IPS DF 4.7 (cell line): ENCODE measurements around the gene GPR15LG.
"Not testable (repeated sequence)": the region's sequence is repeated elsewhere in the genome, so short reads cannot be mapped to it uniquely, and the experiment has no call there.

ENCODE experiments used
- DNase-seq: peaks from one replicate; pipeline ENCODE4 v3.0.0-alpha.2; 2013; ENCODE audit warnings: low spot score; ENCODE audit errors: extremely low read depth

Gene GPR15LG

GRCh38 chr10:84173501-84173929, at the start of gene GPR15LG:
GPR15LG (plus strand) TSS chr10:84173801; CDS start chr10:84173852, 51 bp downstream.
- no peak for DNase-seq

DNA sequence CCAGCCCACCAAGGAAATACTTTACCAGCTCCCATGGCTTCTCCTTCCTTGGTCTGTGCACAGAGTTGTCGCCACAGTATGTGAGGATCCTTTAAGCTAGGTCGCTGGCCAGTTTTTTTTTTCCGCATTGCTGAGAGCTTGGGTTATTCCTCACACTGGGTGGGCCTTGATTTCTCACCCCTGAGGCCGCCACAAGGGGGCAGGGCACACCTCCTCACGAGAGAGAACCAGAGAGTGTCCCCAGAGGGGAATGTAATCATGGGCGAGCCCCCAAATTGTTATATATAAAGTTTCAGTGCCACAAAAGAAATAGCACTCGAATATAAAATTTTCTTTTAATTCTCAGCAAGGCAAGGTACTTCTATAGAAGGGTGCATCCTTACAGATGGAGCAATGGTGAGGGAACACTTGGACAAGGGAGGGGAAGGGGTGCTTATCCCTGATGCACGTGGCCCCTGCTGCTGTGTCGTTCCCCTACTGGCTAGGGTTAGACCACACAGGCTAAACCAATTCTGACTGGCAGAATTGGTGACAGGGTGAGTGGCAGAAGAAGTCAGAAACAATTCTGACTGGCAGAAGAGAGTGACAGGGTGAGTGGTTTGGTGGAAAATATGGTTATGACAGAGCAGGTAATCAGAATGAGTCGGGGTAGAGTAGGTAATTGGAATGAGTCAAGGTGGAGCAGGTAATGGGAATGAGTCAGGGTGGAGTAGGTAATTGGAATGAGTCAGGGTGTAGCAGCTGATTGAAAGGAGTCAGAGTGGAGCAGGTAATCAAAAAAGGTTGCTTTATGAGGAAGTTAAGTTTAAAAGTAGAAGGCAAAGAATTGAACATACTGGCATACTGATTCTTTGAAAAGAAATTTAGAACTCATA, 47.5 kb upstream of the GPR15LG start:
- not testable (repeated sequence) for DNase-seq

DNA sequence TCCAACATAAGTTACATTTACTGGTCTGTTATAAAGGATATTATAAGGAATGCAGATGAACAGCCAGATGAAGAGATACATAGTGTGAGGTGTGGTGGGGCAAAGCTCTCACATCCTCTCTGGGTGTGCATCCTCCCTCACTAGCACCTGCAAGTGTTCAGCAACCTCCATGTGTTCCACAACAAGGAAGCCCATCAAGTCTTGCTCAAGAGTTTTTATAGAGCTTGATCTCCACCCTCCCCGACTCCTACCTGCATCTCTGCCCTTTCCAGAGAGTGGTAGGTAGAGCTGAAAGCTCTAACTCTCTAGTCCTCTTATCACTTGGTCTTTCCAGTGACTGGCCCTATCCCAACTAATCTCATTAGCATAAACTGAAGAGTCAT, 46.8 kb upstream of the GPR15LG start:
- DNase-seq = no peak

DNA sequence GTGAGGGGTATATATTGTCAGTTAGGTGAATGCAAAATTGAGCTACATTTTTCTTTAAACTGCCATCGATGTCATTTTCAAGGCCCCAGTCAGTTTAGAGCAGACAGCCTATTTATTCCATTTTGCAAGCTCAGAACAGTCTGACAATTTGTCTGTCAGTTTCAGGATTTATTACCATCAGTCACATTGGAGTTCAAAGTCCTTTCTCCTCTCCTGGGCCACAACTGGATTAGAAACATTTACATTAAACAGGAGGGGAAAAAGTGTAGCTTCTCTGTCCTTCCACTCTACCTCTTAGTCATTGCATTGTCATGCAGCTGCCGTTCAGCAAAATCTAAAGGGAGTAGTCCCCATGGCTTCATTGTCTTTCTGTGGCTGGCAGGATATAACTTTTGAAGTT, 37.8 kb upstream of the GPR15LG start:
- no peak for DNase-seq

- DNase-seq = no peak
These were observed 35.8 kb upstream of the GPR15LG start for GRCh38 chr10:84137811-84138210.

GRCh38 chr10:84138478-84139125, 35.0 kb upstream of the GPR15LG start:
- DNase-seq = no peak

DNA sequence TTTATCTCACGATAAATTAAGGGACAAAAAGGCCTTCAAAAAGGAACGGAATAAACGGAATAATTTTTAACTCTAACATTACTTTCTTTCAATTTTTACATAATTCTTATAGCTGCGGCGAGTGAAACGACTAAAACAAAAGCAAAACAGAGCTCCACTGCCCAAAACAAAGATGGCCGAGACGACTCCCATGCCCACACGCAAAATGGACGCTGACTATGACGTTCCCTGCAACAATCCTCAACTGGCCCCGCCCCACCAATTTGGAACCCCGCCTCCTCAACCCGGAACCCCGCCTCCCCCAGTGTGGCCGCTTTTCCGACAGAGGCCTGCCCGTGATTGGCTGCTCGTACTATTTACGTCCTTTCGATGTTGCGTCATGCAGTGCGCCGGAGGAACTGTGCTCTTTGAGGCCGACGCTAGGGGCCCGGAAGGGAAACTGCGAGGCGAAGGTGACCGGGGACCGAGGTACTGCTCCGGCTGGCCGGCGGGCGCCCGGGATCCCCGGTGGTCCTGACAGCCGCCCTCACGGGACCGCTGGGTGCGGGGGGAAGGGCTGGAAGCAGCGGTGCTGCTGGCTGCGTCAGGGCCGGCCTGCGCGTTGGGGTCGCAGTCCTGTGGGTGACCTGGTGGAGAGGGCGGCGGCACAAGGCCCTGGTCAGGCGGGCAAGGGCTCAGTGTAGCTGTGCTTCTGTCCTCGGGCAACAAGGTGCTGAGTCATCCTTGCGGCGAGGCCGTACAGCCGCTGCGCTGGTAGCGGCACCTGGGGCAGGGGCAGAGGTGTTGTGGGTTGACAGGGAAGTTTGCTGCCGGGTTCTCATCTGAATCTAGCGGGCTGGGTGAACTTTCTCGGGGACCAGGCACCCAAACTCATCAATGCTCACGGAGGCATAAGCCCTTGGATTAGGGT, 34.2 kb upstream of the GPR15LG start, which contains the start of gene GHITM:
GHITM (plus strand) TSS at position 384 of the 910 bp plus-strand sequence. CDS start 1,992 bp downstream, outside the sequence.
- DNase-seq = peak; percentile 85

GRCh38 chr10:84140036-84140379, 33.6 kb upstream of the GPR15LG start:
- no peak for DNase-seq

DNA sequence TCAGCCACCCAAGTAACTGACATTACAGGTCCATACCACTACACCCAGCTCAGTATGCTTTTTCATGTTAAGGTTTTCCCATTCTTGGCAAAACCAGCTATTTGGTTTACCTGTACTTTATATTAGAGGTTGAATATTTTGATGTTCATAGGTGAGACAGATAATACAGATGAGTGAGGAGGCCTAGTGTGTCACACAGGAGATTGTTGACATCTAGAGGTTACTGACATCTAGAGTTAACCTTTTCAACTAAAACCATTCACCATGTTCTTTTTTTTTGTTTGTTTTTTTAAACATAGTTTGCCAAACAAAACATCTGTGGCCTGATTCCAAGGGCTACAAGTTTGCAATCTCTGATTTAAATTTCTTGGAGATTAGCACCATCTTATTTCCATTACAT, 26.3 kb upstream of the GPR15LG start:
- no peak for DNase-seq

DNA sequence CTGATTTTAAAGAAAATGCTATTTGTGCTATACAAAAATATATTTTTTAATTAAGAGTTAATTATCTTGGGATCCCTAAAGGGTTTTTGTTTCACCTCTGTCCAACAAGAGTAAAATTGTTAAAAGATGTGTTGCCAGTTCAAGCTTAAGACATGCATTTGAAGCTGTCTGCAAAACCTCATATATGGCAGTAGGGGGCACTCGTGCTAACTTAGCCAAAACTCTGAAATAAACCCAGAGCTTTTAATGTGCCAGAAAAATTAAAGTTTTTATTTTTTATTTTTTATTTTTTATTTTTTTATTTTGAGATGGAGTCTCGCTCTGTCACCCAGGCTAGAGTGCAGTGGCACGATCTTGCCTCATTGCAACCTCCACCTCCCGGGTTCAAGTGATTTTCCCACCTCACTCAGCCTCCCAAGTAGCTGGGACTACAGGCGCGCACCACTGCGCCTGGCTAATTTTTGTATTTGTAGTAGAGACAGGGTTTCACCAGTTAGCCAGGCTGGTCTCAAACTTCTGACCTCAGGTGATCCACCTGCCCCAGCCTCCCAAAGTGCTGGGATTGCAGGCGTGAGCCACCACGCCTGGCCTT, 25.5 kb upstream of the GPR15LG start:
- not testable (repeated sequence) for DNase-seq

- no peak for DNase-seq
These were observed 23.7 kb upstream of the GPR15LG start for GRCh38 chr10:84149854-84150253.

DNA sequence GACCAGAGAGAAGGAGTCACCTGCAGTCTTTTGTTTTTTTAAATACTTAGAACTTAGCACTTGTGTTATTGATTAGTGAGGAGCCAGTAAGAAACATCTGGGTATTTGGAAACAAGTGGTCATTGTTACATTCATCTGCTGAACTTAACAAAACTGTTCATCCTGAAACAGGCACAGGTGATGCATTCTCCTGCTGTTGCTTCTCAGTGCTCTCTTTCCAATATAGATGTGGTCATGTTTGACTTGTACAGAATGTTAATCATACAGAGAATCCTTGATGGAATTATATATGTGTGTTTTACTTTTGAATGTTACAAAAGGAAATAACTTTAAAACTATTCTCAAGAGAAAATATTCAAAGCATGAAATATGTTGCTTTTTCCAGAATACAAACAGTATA, 20.8 kb upstream of the GPR15LG start:
- no peak for DNase-seq

- DNase-seq = no peak
These were observed 18.1 kb upstream of the GPR15LG start for GRCh38 chr10:84155521-84155920.

- DNase-seq = no peak
These were observed 17.6 kb upstream of the GPR15LG start for GRCh38 chr10:84156009-84156408.

- no peak for DNase-seq
These were observed 16.8 kb upstream of the GPR15LG start for GRCh38 chr10:84156768-84157167.

GRCh38 chr10:84158061-84158460, 15.5 kb upstream of the GPR15LG start:
- no peak for DNase-seq

GRCh38 chr10:84158550-84158949, 15.1 kb upstream of the GPR15LG start:
- no peak for DNase-seq

DNA sequence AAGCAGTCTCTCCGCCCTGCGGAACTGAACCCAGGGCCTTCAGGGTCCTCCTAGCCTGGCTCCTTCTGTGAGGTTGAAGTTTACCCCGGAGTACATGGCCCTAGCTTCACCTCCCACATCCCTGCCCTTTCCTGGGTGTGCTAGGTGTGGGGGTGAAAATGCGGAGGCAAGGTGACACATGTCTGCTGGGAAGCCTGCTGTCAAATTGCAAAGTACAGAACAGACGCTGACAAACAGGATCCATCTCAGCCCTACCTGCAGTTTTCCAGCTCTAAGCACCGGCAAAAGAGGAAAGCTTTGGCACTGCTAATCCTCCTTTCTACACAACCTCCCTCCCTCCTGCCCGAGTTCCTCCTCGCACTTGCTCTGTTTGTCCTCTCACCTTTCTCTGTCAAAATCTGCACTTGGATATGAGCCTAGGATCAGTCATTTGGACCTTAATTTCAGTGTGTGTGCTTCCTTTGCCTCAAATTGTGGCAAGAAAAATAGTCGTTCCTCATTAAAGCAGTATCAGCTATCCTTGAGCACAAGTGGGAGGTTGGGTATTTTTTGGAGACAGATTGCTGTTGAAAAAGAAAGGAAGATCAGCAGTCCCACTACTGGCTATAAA, 14.4 kb upstream of the GPR15LG start:
- DNase-seq = no peak

DNA sequence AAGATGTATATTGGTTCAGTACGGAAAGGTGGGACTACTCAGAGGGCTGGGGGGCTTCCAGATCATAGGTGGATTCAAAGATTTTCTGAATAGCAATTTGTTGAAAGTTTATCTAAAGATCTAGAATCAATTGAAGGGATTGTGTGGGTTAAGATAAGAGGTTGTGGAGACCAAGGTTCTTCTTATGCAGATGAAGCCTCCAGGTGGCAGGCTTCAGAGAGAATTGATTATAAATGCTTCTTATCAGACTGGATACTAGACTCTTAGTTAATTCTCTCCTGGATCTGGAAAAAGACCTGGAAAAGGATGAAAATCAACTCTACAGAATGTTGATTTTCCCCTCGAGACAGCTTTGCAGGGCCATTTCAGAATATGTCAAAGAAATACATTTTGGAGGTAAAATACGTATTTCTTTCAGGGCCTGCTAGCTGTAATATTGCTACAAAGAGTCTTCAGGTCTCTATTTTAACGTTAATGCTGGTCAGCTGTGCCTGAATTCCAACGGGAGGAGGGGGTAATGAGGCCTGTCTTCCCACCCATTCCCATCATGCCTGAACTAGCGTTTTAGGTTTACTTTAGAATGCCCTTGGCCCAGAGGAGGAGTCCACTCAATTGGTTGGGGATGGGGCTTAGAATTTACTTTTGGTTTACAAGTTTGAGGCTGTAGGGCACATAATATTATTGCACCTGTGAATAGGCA, 12.8 kb upstream of the GPR15LG start:
- DNase-seq = no peak

DNA sequence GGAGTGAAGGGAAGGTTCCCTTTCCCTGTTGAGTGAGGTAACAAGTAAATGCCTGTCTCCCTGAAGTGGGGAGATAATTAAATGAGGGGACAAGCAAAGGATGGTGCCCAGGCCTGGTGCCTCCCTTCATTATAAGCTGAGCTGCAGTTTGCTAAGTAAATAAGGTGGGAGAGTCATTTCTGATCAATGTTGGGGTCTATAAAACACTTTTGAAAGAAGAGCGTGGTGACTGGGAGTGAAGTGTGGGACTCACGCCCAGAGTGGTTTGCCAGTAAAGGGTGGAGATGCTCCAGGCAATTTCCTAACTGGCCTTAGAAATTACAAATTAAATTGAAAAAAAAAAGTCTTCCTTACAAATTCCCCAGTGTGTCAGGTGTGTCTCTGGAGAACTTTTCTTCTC, 9.6 kb upstream of the GPR15LG start:
- no peak for DNase-seq
